Adrenal gland (tissue), 5 donors: ENCODE data around the gene ARHGAP6.

ENCODE experiments used
- CTCF ChIP-seq, 6 experiments: fragments of 450-650 bp in 4 of 6; fragments of 200-600 bp in 2 of 6; sonication (generic) in 1 of 6; IDR thresholded peaks; 1 replicate in 5 of 6; 2 replicates in 1 of 6; pipeline versions ENCODE4 v1.5.1 to v1.8.0; 2016 to 2021; ENCODE audit warnings: antibody characterized with exemption in 6 of 6, mild to moderate bottlenecking in 2 of 6, moderate library complexity in 1 of 6
- POLR2A ChIP-seq, 2 donors: fragments of 450-650 bp; IDR thresholded peaks; one replicate each; pipeline ENCODE4 v1.6.1; 2017; ENCODE audit warnings: antibody characterized with exemption in 2 of 2, mild to moderate bottlenecking in 2 of 2, moderate library complexity in 1 of 2
- donor health status: DM: no; HTN: no; CAD: no.

- TF ChIP-seq CTCF (IDR thresholded peaks at IDR 0.05) (no peak), POLR2A (IDR thresholded peaks at IDR 0.05) (no peak)
These were observed 323.0 kb downstream of the ARHGAP6 start for GRCh38 chrX:11342673-11343072.
